GM06990 (cell line): ENCODE data around the gene CCM2.

Source experiments
- DNase-seq: peaks from one replicate; pipeline ENCODE4 v3.0.0-alpha.2; 2011; ENCODE audit not compliant: insufficient read length; ENCODE audit errors: extremely low read depth
- H3K27me3 ChIP-seq: replicated peaks from 2 replicates; pipeline ENCODE4 v1.6.0; 2011; ENCODE audit warnings: low read length; ENCODE audit not compliant: control insufficient read depth, insufficient read depth
- H3K36me3 ChIP-seq: 2 replicates; pipeline ENCODE4 v1.5.1; 2011; ENCODE audit warnings: low read length; ENCODE audit not compliant: control insufficient read depth, insufficient read depth
- H3K4me3 ChIP-seq: replicated peaks from 2 replicates; pipeline ENCODE4 v1.5.1; 2011; ENCODE audit warnings: low read depth, mild to moderate bottlenecking, control low read depth, low read length
- CTCF ChIP-seq: IDR thresholded peaks from 2 replicates; pipeline ENCODE4 v1.5.1; 2011; ENCODE audit warnings: low read length, control low read depth, mild to moderate bottlenecking, inconsistent platforms; ENCODE audit not compliant: insufficient read depth, poor library complexity, severe bottlenecking

The CCM2 gene

GRCh38 chr7:45076946-45077345 lies 76.9 kb downstream of the CCM2 start:
- no peaks in the 10 kb centered on the region for H3K27me3 ChIP-seq
- DNase-seq = no peak
- H3K4me3 ChIP-seq = no peak overlapping the region
- peaks cover 44% of the 10 kb centered on the region for H3K36me3 ChIP-seq
- TF ChIP-seq CTCF = no peak

GRCh38 chr7:45077579-45077978 lies 77.6 kb downstream of the CCM2 start:
- no peak for DNase-seq
- peaks cover 40% of the 10 kb centered on the region for H3K36me3 ChIP-seq
- TF ChIP-seq CTCF = no peak
- H3K27me3 ChIP-seq = no peaks in the 10 kb centered on the region
- H3K4me3 ChIP-seq = no peak overlapping the region

GRCh38 chr7:45078125-45078681 lies 78.2 kb downstream of the CCM2 start:
- H3K4me3 ChIP-seq = no peak overlapping the region
- no peak for DNase-seq
- H3K27me3 ChIP-seq = no peaks in the 10 kb centered on the region
- peak; percentile 2 for TF ChIP-seq CTCF
- H3K36me3 ChIP-seq = peaks cover 35% of the 10 kb centered on the region

- no peak for TF ChIP-seq CTCF
- H3K36me3 ChIP-seq = peaks cover 16% of the 10 kb centered on the region
Measured at GRCh38 chr7:45080265-45080957, 80.4 kb downstream of the CCM2 start.

GRCh38 chr7:45080958-45081669 lies 81.1 kb downstream of the CCM2 start:
- no peak for DNase-seq
- no peak for TF ChIP-seq CTCF
- Histone ChIP-seq H3K36me3 (peaks cover 9% of the 10 kb centered on the region), H3K4me3 (no peak overlapping the region), H3K27me3 (no peaks in the 10 kb centered on the region)

More at GRCh38 chr7:45080265-45080957, 80.4 kb downstream of the CCM2 start:
- no peak overlapping the region for H3K4me3 ChIP-seq
- no peaks in the 10 kb centered on the region for H3K27me3 ChIP-seq
- no peak for DNase-seq
